Measurements from ENCODE around the gene DMD. TPM values are rescaled to one million over a fixed set of nuclear protein-coding genes. Genes with fewer than 3 reads are reported as not detected.

DMD gene
- total RNA-seq, 1 experiment from 2014 or later: 47.2 TPM

GRCh38 chrX:32084757-32085156 is 1126.6 kb downstream of the DMD start:
- Histone ChIP-seq H3K4me3 (ENCODE audit: low read depth, low read length) (no peak overlapping the region), H3K36me3 (ENCODE audit: control insufficient read depth, insufficient read depth, low read length) (no peaks in the 10 kb centered on the region), H3K4me1 (peaks cover 5% of the 10 kb centered on the region; the same call in 1 of the 2 replicates), H3K9me3 (no peaks in the 10 kb centered on the region), H3K27me3 (replicated peaks; ENCODE audit: control insufficient read depth, insufficient read depth, low read length) (no peaks in the 10 kb centered on the region)
- no peak overlapping the region for H3K27ac Mint-ChIP-seq (ENCODE audit: unreplicated experiment)
- intact Hi-C loops (cut with micrococcal nuclease; ENCODE audit: unreplicated experiment): no loop called here
- H3K4me1 Mint-ChIP-seq (ENCODE audit: low read depth, unreplicated experiment): no peaks in the 10 kb centered on the region
- no peaks in the 10 kb centered on the region for H3K27me3 Mint-ChIP-seq (ENCODE audit: insufficient read depth, unreplicated experiment)
- H3K9me3 Mint-ChIP-seq (ENCODE audit: unreplicated experiment): no peaks in the 10 kb centered on the region
- no peak overlapping the region for H3K4me3 Mint-ChIP-seq (ENCODE audit: unreplicated experiment)
- no TSS peak for BruUV-seq (replicated peaks)
- no peak for DNase-seq
- ChIA-PET CTCF (no interaction called here), POLR2A (no interaction called here)
- no peak for TF ChIP-seq CTCF (IDR thresholded peaks at IDR 0.05; ENCODE audit: insufficient read depth in 1 of 2, low read depth in 1 of 2, low read length in 1 of 2, severe bottlenecking in 1 of 2, unreplicated experiment in 1 of 2)
- H3K36me3 Mint-ChIP-seq (ENCODE audit: insufficient read depth, unreplicated experiment): no peaks in the 10 kb centered on the region

GRCh38 chrX:32048285-32048684 is 1163.1 kb downstream of the DMD start:
- ChIA-PET CTCF (no interaction called here), POLR2A (no interaction called here)
- Mint-ChIP-seq H3K27ac (ENCODE audit: unreplicated experiment) (no peak overlapping the region), H3K4me3 (ENCODE audit: unreplicated experiment) (no peak overlapping the region), H3K27me3 (ENCODE audit: insufficient read depth, unreplicated experiment) (no peaks in the 10 kb centered on the region), H3K9me3 (ENCODE audit: unreplicated experiment) (no peaks in the 10 kb centered on the region), H3K4me1 (ENCODE audit: low read depth, unreplicated experiment) (no peaks in the 10 kb centered on the region), H3K36me3 (ENCODE audit: insufficient read depth, unreplicated experiment) (no peaks in the 10 kb centered on the region)
- Histone ChIP-seq H3K27me3 (replicated peaks; ENCODE audit: control insufficient read depth, insufficient read depth, low read length) (no peaks in the 10 kb centered on the region), H3K36me3 (ENCODE audit: control insufficient read depth, insufficient read depth, low read length) (no peaks in the 10 kb centered on the region), H3K4me3 (ENCODE audit: low read depth, low read length) (no peak overlapping the region), H3K9me3 (no peaks in the 10 kb centered on the region), H3K4me1 (no peaks in the 10 kb centered on the region)
- TF ChIP-seq CTCF (IDR thresholded peaks at IDR 0.05; ENCODE audit: insufficient read depth in 1 of 2, low read depth in 1 of 2, low read length in 1 of 2, severe bottlenecking in 1 of 2, unreplicated experiment in 1 of 2): no peak
- intact Hi-C loops (cut with micrococcal nuclease; ENCODE audit: unreplicated experiment): no loop called here
- no peak for DNase-seq
- BruUV-seq (replicated peaks): no TSS peak

- no peak for TF ChIP-seq CTCF (IDR thresholded peaks at IDR 0.05; ENCODE audit: insufficient read depth in 1 of 2, low read depth in 1 of 2, low read length in 1 of 2, severe bottlenecking in 1 of 2, unreplicated experiment in 1 of 2)
- no peaks in the 10 kb centered on the region for H3K9me3 Mint-ChIP-seq (ENCODE audit: unreplicated experiment)
- H3K27ac Mint-ChIP-seq (ENCODE audit: unreplicated experiment): no peak overlapping the region
- H3K4me1 Mint-ChIP-seq (ENCODE audit: low read depth, unreplicated experiment): no peaks in the 10 kb centered on the region
- H3K36me3 Mint-ChIP-seq (ENCODE audit: insufficient read depth, unreplicated experiment): no peaks in the 10 kb centered on the region
- H3K4me3 Mint-ChIP-seq (ENCODE audit: unreplicated experiment): no peak overlapping the region
- CTCF ChIA-PET: no interaction called here
- Histone ChIP-seq H3K27me3 (replicated peaks; ENCODE audit: control insufficient read depth, insufficient read depth, low read length) (no peaks in the 10 kb centered on the region), H3K9me3 (no peaks in the 10 kb centered on the region), H3K36me3 (ENCODE audit: control insufficient read depth, insufficient read depth, low read length) (no peaks in the 10 kb centered on the region), H3K4me1 (no peaks in the 10 kb centered on the region), H3K4me3 (ENCODE audit: low read depth, low read length) (no peak overlapping the region)
- DNase-seq: no peak
- BruUV-seq (replicated peaks): no TSS peak
- no peaks in the 10 kb centered on the region for H3K27me3 Mint-ChIP-seq (ENCODE audit: insufficient read depth, unreplicated experiment)
- intact Hi-C loops (cut with micrococcal nuclease; ENCODE audit: unreplicated experiment): no loop called here
- POLR2A ChIA-PET: no interaction called here
These were observed 1166.2 kb downstream of the DMD start for GRCh38 chrX:32045149-32045548.

All from Caco-2 (cell line).